ENCODE data around the gene TBX6.
"Not testable (repeated sequence)": the region's sequence is repeated elsewhere in the genome, so short reads cannot be mapped to it uniquely, and the experiment has no call there.

The TBX6 gene

GRCh38 chr16:30065943-30066760 lies 25.6 kb downstream of the TBX6 start:
- no peak for DNase-seq

GRCh38 chr16:30065102-30065942 lies 26.4 kb downstream of the TBX6 start, which contains the start of gene ALDOA:
TSS of gene ALDOA (plus strand) at chr16:30065760. CDS start at chr16:30066898, 1,138 bp downstream.
- peak; percentile 88 for DNase-seq

GRCh38 chr16:30064729-30065101 lies 27.0 kb downstream of the TBX6 start:
- DNase-seq = no peak

- DNase-seq = peak; percentile 44
Measured at GRCh38 chr16:30063893-30064728, 27.6 kb downstream of the TBX6 start.

- no peak for DNase-seq
Measured at GRCh38 chr16:30063278-30063892, 28.3 kb downstream of the TBX6 start.

GRCh38 chr16:30060836-30061554 lies 30.7 kb downstream of the TBX6 start:
- no peak for DNase-seq

GRCh38 chr16:30060346-30060745 lies 31.4 kb downstream of the TBX6 start:
- DNase-seq = no peak

GRCh38 chr16:30054959-30055553 lies 36.7 kb downstream of the TBX6 start:
- DNase-seq = peak; percentile 30

GRCh38 chr16:30054451-30054850 lies 37.3 kb downstream of the TBX6 start:
- no peak for DNase-seq

- DNase-seq = no peak
Measured at GRCh38 chr16:30053376-30054015, 38.2 kb downstream of the TBX6 start.

GRCh38 chr16:30052671-30053372 lies 38.9 kb downstream of the TBX6 start:
- DNase-seq = peak; percentile 81

GRCh38 chr16:30051518-30051917 lies 40.2 kb downstream of the TBX6 start:
- DNase-seq = no peak

GRCh38 chr16:30049871-30050270 lies 41.9 kb downstream of the TBX6 start:
- no peak for DNase-seq

GRCh38 chr16:30046588-30046987 lies 45.1 kb downstream of the TBX6 start:
- no peak for DNase-seq

- DNase-seq = no peak
Measured at GRCh38 chr16:30046178-30046577, 45.5 kb downstream of the TBX6 start.

GRCh38 chr16:30041841-30042240 lies 49.9 kb downstream of the TBX6 start:
- DNase-seq = no peak

- DNase-seq = not testable (repeated sequence)
Measured at GRCh38 chr16:30040690-30041089, 51.0 kb downstream of the TBX6 start.

GRCh38 chr16:30040221-30040620 lies 51.5 kb downstream of the TBX6 start:
- DNase-seq = no peak
